PC-3 (cell line): ENCODE measurements around the gene HYLS1. TPM values are rescaled to one million over a fixed set of nuclear protein-coding genes. Genes with fewer than 3 reads are reported as not detected.
"Not testable (repeated sequence)": the region's sequence is repeated elsewhere in the genome, so short reads cannot be mapped to it uniquely, and the experiment has no call there.

Experiments
- ATAC-seq: fragments of 200-7000 bp; cut with Tn5 transposase; 2 replicates; pipeline ENCODE4 v1.9.1; 2020; ENCODE audit warnings: mild to moderate bottlenecking, moderate library complexity
- BruUV-seq: library from RNA; stranded (reverse); fragments of 400-500 nt; replicated peaks from 2 replicates; lab custom pipeline; 2021; lab: Mats Ljungman, UMichigan
- CTCF ChIA-PET: fragments of 300-600 bp; sonication (Branson Sonifier 250); formaldehyde crosslinking; loops from one replicate; lab custom pipeline; 2022; ENCODE audit warnings: antibody characterized with exemption; lab: Charles Lee
- POLR2A ChIA-PET: fragments of 300-600 bp; sonication (Branson Sonifier 250); formaldehyde crosslinking; loops from one replicate; lab custom pipeline; 2022; ENCODE audit warnings: antibody characterized with exemption; ENCODE audit not compliant: unreplicated experiment; lab: Charles Lee
- DNase-seq: peaks from one replicate; pipeline ENCODE4 v3.0.0-alpha.2; 2015
- H2AFZ ChIP-seq: fragments of 300-600 bp; sonication (generic); 2 replicates; pipeline ENCODE4 v1.6.0; 2016; ENCODE audit warnings: antibody characterized with exemption, low read length
- H3F3A ChIP-seq: fragments of 300-600 bp; sonication (generic); one replicate; pipeline ENCODE4 v1.6.0; 2017; ENCODE audit warnings: antibody characterized with exemption, low read length, control low read depth, mild to moderate bottlenecking; ENCODE audit not compliant: unreplicated experiment
- H3K27ac ChIP-seq: fragments of 300-600 bp; sonication (generic); 2 replicates; pipeline ENCODE4 v1.5.1; 2016; ENCODE audit warnings: mild to moderate bottlenecking, low read length
- H3K27me3 ChIP-seq: fragments of 300-600 bp; sonication (generic); 2 replicates; pipeline ENCODE4 v1.6.1; 2016; ENCODE audit warnings: low read length, mixed read lengths
- H3K36me3 ChIP-seq: fragments of 300-600 bp; sonication (generic); 2 replicates; pipeline ENCODE4 v1.6.1; 2016; ENCODE audit warnings: low read depth, mixed run types, low read length, mixed read lengths
- H3K4me1 ChIP-seq: fragments of 300-600 bp; sonication (generic); 2 replicates; pipeline ENCODE4 v1.5.1; 2016; ENCODE audit warnings: low read length; ENCODE audit not compliant: insufficient read depth
- H3K4me2 ChIP-seq: fragments of 300-600 bp; sonication (generic); 2 replicates; pipeline ENCODE4 v1.6.0; 2016; ENCODE audit warnings: low read length
- H3K4me3 ChIP-seq: fragments of 300-600 bp; sonication (generic); 2 replicates; pipeline ENCODE4 v1.5.1; 2016; ENCODE audit warnings: mild to moderate bottlenecking, low read length, mixed read lengths
- H3K79me2 ChIP-seq: fragments of 300-600 bp; sonication (generic); 2 replicates; pipeline ENCODE4 v1.6.1; 2017; ENCODE audit warnings: low read length, mixed read lengths
- H3K9ac ChIP-seq: fragments of 300-600 bp; sonication (generic); 2 replicates; pipeline ENCODE4 v1.6.0; 2016; ENCODE audit warnings: mild to moderate bottlenecking, low read length
- H3K9me2 ChIP-seq: fragments of 300-600 bp; sonication (generic); replicated peaks from 2 replicates; pipeline ENCODE4 v1.6.1; 2016; ENCODE audit warnings: mixed run types, low read length, mixed read lengths
- H3K9me3 ChIP-seq: fragments of 300-600 bp; sonication (generic); 2 replicates; pipeline ENCODE4 v1.6.1; 2016; ENCODE audit warnings: low read length, mixed read lengths
- H4K20me1 ChIP-seq: fragments of 300-600 bp; sonication (generic); 2 replicates; pipeline ENCODE4 v1.6.1; 2016; ENCODE audit warnings: low read length, mixed read lengths
- EZH2 ChIP-seq: fragments of 300-600 bp; sonication (generic); IDR thresholded peaks from one replicate; pipeline ENCODE4 v1.6.1; 2017; ENCODE audit warnings: antibody characterized with exemption, mild to moderate bottlenecking, low read length; ENCODE audit not compliant: unreplicated experiment
- EZH2phosphoT487 ChIP-seq: fragments of 300-600 bp; sonication (generic); IDR thresholded peaks from 2 replicates; pipeline ENCODE4 v1.6.1; 2018; ENCODE audit warnings: mild to moderate bottlenecking, antibody characterized with exemption, low read length, borderline replicate concordance
- intact Hi-C: fragments of 100-400 bp; cut with micrococcal nuclease; formaldehyde crosslinking; loops from 2 replicates; pipeline ENCODE4 v1.9.0; 2023
- total RNA-seq: library from RNA; depleted of rRNA; stranded (reverse); fragments of >200 nt; gene quantifications from 2 replicates; pipeline ENCODE4 v1.2.3, GENCODE V29; 2014
- TF ChIP-seq, protein P1 (sequence below): fragments of 300-600 bp; sonication (generic); conservative IDR thresholded peaks from 2 replicates; pipeline ENCODE4 v1.5.1; 2017; ENCODE audit warnings: antibody characterized with exemption, low read depth, mild to moderate bottlenecking, low read length

Gene HYLS1
- total RNA-seq, 1 experiment from 2014 or later, result 23.5 TPM

DNA sequence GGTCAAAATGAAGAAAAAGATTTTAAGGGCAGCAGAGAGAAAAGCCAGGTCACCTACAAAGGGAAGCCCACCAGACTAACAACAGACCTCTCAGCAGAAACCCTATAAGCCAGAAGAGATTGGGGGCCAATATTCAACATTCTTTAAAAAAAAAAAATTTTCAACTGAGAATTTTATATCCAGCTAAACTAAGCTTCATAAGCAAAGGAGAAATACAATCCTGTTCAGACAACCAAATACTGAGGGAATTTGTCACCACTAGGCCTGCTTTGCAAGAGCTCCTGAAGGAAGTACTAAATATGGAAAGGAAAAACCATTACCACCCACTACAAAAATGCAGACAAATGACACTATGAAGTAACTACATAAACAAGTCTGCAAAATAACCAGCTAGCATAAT, 41.3 kb upstream of the HYLS1 start:
- H3K79me2 ChIP-seq, result no peaks in the 10 kb centered on the region
- H3K4me2 ChIP-seq, result no peak overlapping the region
- intact Hi-C loops, result no loop called here
- no peak overlapping the region for H3K9ac ChIP-seq
- H4K20me1 ChIP-seq, result no peaks in the 10 kb centered on the region
- no peak overlapping the region for H3K27ac ChIP-seq
- no TSS peak for BruUV-seq
- H3K27me3 ChIP-seq, result no peaks in the 10 kb centered on the region
- H3F3A ChIP-seq, result no peaks in the 10 kb centered on the region
- DNase-seq (no peak), ATAC-seq (no peak)
- no peak overlapping the region for H3K4me3 ChIP-seq
- no peaks in the 10 kb centered on the region for H3K9me2 ChIP-seq
- POLR2A ChIA-PET, result no interaction called here
- H2AFZ ChIP-seq, result no peak overlapping the region
- H3K36me3 ChIP-seq, result no peaks in the 10 kb centered on the region
- no peaks in the 10 kb centered on the region for H3K4me1 ChIP-seq
- H3K9me3 ChIP-seq, result peaks cover 15% of the 10 kb centered on the region
- CTCF ChIA-PET, result no interaction called here
- TF ChIP-seq, protein P1, sequence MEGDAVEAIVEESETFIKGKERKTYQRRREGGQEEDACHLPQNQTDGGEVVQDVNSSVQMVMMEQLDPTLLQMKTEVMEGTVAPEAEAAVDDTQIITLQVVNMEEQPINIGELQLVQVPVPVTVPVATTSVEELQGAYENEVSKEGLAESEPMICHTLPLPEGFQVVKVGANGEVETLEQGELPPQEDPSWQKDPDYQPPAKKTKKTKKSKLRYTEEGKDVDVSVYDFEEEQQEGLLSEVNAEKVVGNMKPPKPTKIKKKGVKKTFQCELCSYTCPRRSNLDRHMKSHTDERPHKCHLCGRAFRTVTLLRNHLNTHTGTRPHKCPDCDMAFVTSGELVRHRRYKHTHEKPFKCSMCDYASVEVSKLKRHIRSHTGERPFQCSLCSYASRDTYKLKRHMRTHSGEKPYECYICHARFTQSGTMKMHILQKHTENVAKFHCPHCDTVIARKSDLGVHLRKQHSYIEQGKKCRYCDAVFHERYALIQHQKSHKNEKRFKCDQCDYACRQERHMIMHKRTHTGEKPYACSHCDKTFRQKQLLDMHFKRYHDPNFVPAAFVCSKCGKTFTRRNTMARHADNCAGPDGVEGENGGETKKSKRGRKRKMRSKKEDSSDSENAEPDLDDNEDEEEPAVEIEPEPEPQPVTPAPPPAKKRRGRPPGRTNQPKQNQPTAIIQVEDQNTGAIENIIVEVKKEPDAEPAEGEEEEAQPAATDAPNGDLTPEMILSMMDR, result no peak
- TF ChIP-seq EZH2phosphoT487 (no peak), EZH2 (no peak)

DNA sequence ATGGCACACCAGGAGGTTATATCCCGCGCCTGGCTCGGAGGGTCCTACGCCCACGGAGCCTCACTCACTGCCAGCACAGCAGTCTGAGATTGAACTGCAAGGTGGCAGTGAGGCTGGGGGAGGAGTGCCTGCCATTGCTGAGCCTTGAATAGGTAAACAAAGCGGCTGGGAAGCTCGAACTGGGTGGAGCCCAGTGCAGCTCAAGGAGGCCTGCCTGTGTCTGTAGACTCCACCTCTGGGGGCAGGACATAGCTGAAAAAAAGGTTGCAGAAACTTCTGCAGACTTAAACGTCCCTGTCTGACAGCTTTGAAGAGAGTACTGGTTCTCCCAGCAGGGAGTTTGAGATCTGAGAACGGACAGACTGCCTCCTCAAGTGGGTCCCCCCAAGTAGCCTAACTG, 29.8 kb upstream of the HYLS1 start:
- H3K36me3 ChIP-seq, H4K20me1 ChIP-seq, H3K4me1 ChIP-seq, BruUV-seq, POLR2A ChIA-PET, CTCF ChIA-PET, H3K4me2 ChIP-seq, H3K9ac ChIP-seq, H3K27ac ChIP-seq, intact Hi-C loops, H3K9me2 ChIP-seq, H3K9me3 ChIP-seq, ATAC-seq, H3K4me3 ChIP-seq, H2AFZ ChIP-seq, H3K79me2 ChIP-seq, H3F3A ChIP-seq, DNase-seq, H3K27me3 ChIP-seq: not testable (repeated sequence)

DNA sequence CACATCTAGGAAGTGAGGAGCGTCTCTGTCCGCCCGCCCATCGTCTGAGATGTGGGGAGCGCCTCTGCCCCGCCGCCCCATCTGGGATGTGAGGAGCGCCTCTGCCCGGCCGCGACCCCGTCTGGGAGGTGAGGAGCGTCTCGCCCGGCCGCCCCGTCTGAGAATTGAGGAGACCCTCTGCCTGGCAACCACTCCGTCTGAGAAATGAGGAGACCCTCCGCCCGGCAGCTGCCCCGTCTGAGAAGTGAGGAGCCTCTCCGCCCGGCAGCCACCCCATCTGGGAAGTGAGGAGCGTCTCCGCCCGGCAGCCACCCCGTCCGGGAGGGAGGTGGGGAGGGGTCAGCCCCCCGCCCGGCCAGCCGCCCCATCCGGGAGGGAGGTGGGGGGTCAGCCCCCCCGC, 24.7 kb upstream of the HYLS1 start:
- intact Hi-C loops, H3K4me3 ChIP-seq, H3K27me3 ChIP-seq, H3K4me1 ChIP-seq, H4K20me1 ChIP-seq, H3K9me3 ChIP-seq, H3K9me2 ChIP-seq, H3K9ac ChIP-seq, BruUV-seq, H3K4me2 ChIP-seq, H3K79me2 ChIP-seq, H2AFZ ChIP-seq, DNase-seq, H3F3A ChIP-seq, H3K27ac ChIP-seq, ATAC-seq, POLR2A ChIA-PET, H3K36me3 ChIP-seq, CTCF ChIA-PET: not testable (repeated sequence)

DNA sequence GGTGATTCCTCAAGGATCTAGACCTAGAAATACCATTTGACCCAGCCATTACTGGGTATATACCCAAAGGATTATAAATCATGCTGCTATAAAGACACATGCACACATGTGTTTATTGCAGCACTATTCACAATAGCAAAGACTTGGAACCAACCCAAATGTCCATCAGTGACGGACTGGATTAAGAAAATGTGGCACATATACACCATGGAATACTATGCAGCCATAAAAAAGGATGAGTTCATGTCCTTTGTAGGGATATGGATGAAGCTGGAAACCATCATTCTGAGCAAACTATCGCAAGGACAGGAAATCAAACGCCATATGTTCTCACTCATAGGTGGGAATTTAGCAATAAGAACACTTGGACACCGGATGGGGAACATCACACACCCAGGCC, 22.1 kb upstream of the HYLS1 start:
- H3K27me3 ChIP-seq, H3K9ac ChIP-seq, H3K4me1 ChIP-seq, H3K9me3 ChIP-seq, DNase-seq, H2AFZ ChIP-seq, H3K9me2 ChIP-seq, H4K20me1 ChIP-seq, H3K4me2 ChIP-seq, CTCF ChIA-PET, H3K36me3 ChIP-seq, H3F3A ChIP-seq, POLR2A ChIA-PET, H3K79me2 ChIP-seq, H3K4me3 ChIP-seq, H3K27ac ChIP-seq, ATAC-seq, BruUV-seq, intact Hi-C loops: not testable (repeated sequence)
